ENCODE data around the gene TM7SF2. TPM values are rescaled to one million over a fixed set of nuclear protein-coding genes. Genes with fewer than 3 reads are reported as not detected.

The TM7SF2 gene
- polyA plus RNA-seq, 4 donors: 21.1 to 64.6 (median 40.3) TPM

- no peak for DNase-seq
- 38 to 43% (median 39%) methylated on average over 23 of the region's 23 CpGs for WGBS, 3 donors
- Histone ChIP-seq H3K4me3 (ENCODE audit: low read depth in 1 of 3, low read length in 3 of 3) (peak overlapping the region; percentile 67 to 82 (median 68)), H3K9me3 (ENCODE audit: control insufficient read depth in 2 of 2, insufficient read depth in 1 of 2, low read depth in 1 of 2, low read length in 1 of 2) (no peaks in the 10 kb centered on the region), H3K27ac (ENCODE audit: low read depth in 1 of 3, low read length in 2 of 3) (peak overlapping the region; percentile 58 to 97 (median 92)), H3K4me1 (ENCODE audit: control insufficient read depth in 3 of 3, insufficient read depth in 2 of 3, low read depth in 1 of 3, low read length in 2 of 3) (peaks cover 0 to 22% (median 2%) of the 10 kb centered on the region in 3 donors), H3K27me3 (ENCODE audit: control insufficient read depth in 3 of 3, insufficient read depth in 3 of 3, low read length in 3 of 3) (no peaks in the 10 kb centered on the region), H3K36me3 (ENCODE audit: control insufficient read depth in 3 of 3, insufficient read depth in 2 of 3, low read depth in 1 of 3, low read length in 3 of 3) (peaks cover 7 to 54% (median 11%) of the 10 kb centered on the region in 3 donors)
- no peak for FAIRE-seq
These were observed 26.9 kb upstream of the TM7SF2 start for GRCh38 chr11:65084598-65085375.

DNA sequence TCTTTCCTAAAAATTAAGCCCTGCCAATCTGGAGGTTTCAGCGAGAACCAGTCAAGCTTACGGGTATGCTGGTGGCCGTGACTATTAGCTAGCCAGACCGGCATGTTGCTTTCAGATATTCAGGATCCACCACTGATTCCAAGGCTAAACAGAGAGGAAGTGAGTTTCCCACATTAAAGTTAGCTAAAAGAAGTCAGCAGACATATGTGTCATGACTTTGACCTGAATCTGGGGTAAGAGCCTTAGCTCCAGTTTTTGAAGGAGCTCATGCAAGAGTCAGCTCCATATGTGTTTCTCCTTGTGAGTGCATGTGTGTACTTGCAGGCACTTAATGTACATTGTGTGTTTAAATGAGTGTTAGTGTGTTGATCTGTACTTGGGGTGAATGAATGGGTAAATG, 26.2 kb upstream of the TM7SF2 start:
- DNase-seq (no peak), FAIRE-seq (no peak)
- Histone ChIP-seq H3K27me3 (ENCODE audit: control insufficient read depth in 3 of 3, insufficient read depth in 3 of 3, low read length in 3 of 3) (no peaks in the 10 kb centered on the region), H3K36me3 (ENCODE audit: control insufficient read depth in 3 of 3, insufficient read depth in 2 of 3, low read depth in 1 of 3, low read length in 3 of 3) (peaks cover 7 to 52% (median 11%) of the 10 kb centered on the region in 3 donors), H3K4me1 (ENCODE audit: control insufficient read depth in 3 of 3, insufficient read depth in 2 of 3, low read depth in 1 of 3, low read length in 2 of 3) (peaks cover 0 to 22% (median 2%) of the 10 kb centered on the region in 3 donors), H3K4me3 (ENCODE audit: low read depth in 1 of 3, low read length in 3 of 3) (no peak overlapping the region), H3K27ac (ENCODE audit: low read depth in 1 of 3, low read length in 2 of 3) (no peak overlapping the region), H3K9me3 (ENCODE audit: control insufficient read depth in 2 of 2, insufficient read depth in 1 of 2, low read depth in 1 of 2, low read length in 1 of 2) (no peaks in the 10 kb centered on the region)
- WGBS, 3 donors: 90 to 94% (median 93%) methylated on average over 4 of the region's 4 CpGs

DNA sequence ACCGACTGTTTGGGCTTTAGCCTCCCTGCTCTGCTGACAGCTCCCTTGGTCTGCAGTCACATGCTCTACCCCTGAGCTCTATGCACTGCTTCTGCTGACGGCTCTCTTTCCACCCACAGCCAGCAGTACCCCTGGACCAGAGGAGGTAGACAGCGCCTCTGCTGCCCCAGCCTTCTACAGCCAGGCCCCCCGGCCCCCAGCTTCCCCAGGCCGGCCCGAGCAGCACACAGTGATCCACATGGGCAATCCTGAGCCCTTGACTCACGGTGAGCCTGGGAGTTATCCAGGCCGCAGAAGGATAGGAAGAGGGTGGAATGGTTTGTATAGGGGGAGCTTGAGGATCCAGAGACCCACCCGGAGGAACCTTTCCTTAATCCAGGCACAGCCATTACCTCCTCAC, 24.9 kb upstream of the TM7SF2 start:
- no peaks in the 10 kb centered on the region for H3K27me3 ChIP-seq (ENCODE audit: control insufficient read depth in 3 of 3, insufficient read depth in 3 of 3, low read length in 3 of 3)
- WGBS, 3 donors: 93 to 97% (median 95%) methylated on average over 9 of the region's 9 CpGs
- no peak overlapping the region for H3K27ac ChIP-seq (ENCODE audit: low read depth in 1 of 3, low read length in 2 of 3)
- H3K36me3 ChIP-seq (ENCODE audit: control insufficient read depth in 3 of 3, insufficient read depth in 2 of 3, low read depth in 1 of 3, low read length in 3 of 3): peaks cover 7 to 51% (median 11%) of the 10 kb centered on the region in 3 donors
- peaks cover 0 to 22% (median 2%) of the 10 kb centered on the region in 3 donors for H3K4me1 ChIP-seq (ENCODE audit: control insufficient read depth in 3 of 3, insufficient read depth in 2 of 3, low read depth in 1 of 3, low read length in 2 of 3)
- no peak overlapping the region for H3K4me3 ChIP-seq (ENCODE audit: low read depth in 1 of 3, low read length in 3 of 3)
- no peak for FAIRE-seq
- no peak for DNase-seq
- no peaks in the 10 kb centered on the region for H3K9me3 ChIP-seq (ENCODE audit: control insufficient read depth in 2 of 2, insufficient read depth in 1 of 2, low read depth in 1 of 2, low read length in 1 of 2)

DNA sequence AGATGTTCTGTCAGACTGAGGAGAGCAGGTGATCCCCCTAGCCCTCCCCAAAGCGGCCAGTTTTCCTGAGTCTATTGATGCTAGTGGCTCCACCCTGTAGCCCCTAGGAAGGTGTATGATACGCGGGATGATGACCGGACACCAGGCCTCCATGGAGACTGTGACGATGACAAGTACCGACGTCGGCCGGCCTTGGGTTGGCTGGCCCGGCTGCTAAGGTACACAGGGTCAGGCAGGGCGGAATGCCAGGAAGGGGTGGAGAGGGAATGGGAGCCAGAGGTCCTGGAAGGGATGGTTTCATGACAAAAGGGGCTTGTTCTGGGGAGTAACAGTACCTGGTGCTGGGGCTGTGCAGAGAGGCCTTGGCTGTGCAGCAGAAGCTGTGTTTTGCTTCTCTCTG, 24.5 kb upstream of the TM7SF2 start:
- Histone ChIP-seq H3K9me3 (ENCODE audit: control insufficient read depth in 2 of 2, insufficient read depth in 1 of 2, low read depth in 1 of 2, low read length in 1 of 2) (no peaks in the 10 kb centered on the region), H3K4me1 (ENCODE audit: control insufficient read depth in 3 of 3, insufficient read depth in 2 of 3, low read depth in 1 of 3, low read length in 2 of 3) (peaks cover 0 to 22% (median 2%) of the 10 kb centered on the region in 3 donors), H3K36me3 (ENCODE audit: control insufficient read depth in 3 of 3, insufficient read depth in 2 of 3, low read depth in 1 of 3, low read length in 3 of 3) (peaks cover 7 to 50% (median 11%) of the 10 kb centered on the region in 3 donors), H3K27me3 (ENCODE audit: control insufficient read depth in 3 of 3, insufficient read depth in 3 of 3, low read length in 3 of 3) (no peaks in the 10 kb centered on the region), H3K27ac (ENCODE audit: low read depth in 1 of 3, low read length in 2 of 3) (no peak overlapping the region), H3K4me3 (ENCODE audit: low read depth in 1 of 3, low read length in 3 of 3) (no peak overlapping the region)
- DNase-seq (no peak), FAIRE-seq (no peak)
- WGBS, 3 donors: 94 to 96% (median 95%) methylated on average over 11 of the region's 11 CpGs

DNA sequence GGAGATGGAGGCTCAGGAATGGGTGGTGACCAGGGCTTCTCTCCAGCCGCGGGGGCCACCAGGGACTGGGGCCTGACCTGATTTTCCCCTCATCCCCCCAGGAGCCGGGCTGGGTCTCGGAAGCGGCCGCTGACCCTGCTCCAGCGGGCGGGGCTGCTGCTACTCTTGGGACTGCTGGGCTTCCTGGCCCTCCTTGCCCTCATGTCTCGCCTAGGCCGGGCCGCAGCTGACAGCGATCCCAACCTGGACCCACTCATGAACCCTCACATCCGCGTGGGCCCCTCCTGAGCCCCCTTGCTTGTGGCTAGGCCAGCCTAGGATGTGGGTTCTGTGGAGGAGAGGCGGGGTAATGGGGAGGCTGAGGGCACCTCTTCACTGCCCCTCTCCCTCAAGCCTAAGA, 23.8 kb upstream of the TM7SF2 start:
- no peaks in the 10 kb centered on the region for H3K27me3 ChIP-seq (ENCODE audit: control insufficient read depth in 3 of 3, insufficient read depth in 3 of 3, low read length in 3 of 3)
- H3K36me3 ChIP-seq (ENCODE audit: control insufficient read depth in 3 of 3, insufficient read depth in 2 of 3, low read depth in 1 of 3, low read length in 3 of 3): peaks cover 7 to 50% (median 11%) of the 10 kb centered on the region in 3 donors
- H3K9me3 ChIP-seq (ENCODE audit: control insufficient read depth in 2 of 2, insufficient read depth in 1 of 2, low read depth in 1 of 2, low read length in 1 of 2): no peaks in the 10 kb centered on the region
- no peak overlapping the region for H3K27ac ChIP-seq (ENCODE audit: low read depth in 1 of 3, low read length in 2 of 3)
- no peak overlapping the region for H3K4me3 ChIP-seq (ENCODE audit: low read depth in 1 of 3, low read length in 3 of 3)
- peaks cover 0 to 19% (median 2%) of the 10 kb centered on the region in 3 donors for H3K4me1 ChIP-seq (ENCODE audit: control insufficient read depth in 3 of 3, insufficient read depth in 2 of 3, low read depth in 1 of 3, low read length in 2 of 3)
- DNase-seq: no peak
- 94 to 95% (median 95%) methylated on average over 15 of the region's 15 CpGs for WGBS, 3 donors
- no peak for FAIRE-seq

DNA sequence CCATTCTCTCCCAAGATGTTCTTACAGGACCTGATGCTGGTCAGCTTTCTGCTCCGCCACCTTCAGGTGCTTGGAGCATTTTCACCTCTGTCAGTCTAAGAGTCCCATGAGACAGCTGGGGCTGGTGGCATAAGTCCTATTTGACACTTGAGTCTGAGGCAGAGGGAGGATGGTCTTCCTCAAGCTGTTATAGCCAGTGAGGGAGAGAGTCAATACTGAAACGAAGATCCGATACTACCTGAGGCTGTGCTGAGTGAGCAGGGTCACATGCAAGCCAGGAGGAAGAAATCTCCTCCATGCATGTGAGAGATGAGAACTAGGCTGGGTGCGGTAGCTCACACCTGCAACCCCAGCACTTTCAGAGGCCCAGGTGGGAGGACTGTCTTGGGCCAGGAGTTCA, 22.1 kb upstream of the TM7SF2 start:
- Histone ChIP-seq H3K36me3 (ENCODE audit: control insufficient read depth in 3 of 3, insufficient read depth in 2 of 3, low read depth in 1 of 3, low read length in 3 of 3) (peaks cover 7 to 50% (median 11%) of the 10 kb centered on the region in 3 donors), H3K9me3 (ENCODE audit: control insufficient read depth in 2 of 2, insufficient read depth in 1 of 2, low read depth in 1 of 2, low read length in 1 of 2) (no peaks in the 10 kb centered on the region), H3K4me3 (ENCODE audit: low read depth in 1 of 3, low read length in 3 of 3) (no peak overlapping the region), H3K4me1 (ENCODE audit: control insufficient read depth in 3 of 3, insufficient read depth in 2 of 3, low read depth in 1 of 3, low read length in 2 of 3) (peaks cover 0 to 11% (median 2%) of the 10 kb centered on the region in 3 donors), H3K27me3 (ENCODE audit: control insufficient read depth in 3 of 3, insufficient read depth in 3 of 3, low read length in 3 of 3) (no peaks in the 10 kb centered on the region), H3K27ac (ENCODE audit: low read depth in 1 of 3, low read length in 2 of 3) (no peak overlapping the region)
- DNase-seq: no peak
- 87 to 92% (median 91%) methylated on average over 4 of the region's 4 CpGs for WGBS, 3 donors
- FAIRE-seq: no peak

DNA sequence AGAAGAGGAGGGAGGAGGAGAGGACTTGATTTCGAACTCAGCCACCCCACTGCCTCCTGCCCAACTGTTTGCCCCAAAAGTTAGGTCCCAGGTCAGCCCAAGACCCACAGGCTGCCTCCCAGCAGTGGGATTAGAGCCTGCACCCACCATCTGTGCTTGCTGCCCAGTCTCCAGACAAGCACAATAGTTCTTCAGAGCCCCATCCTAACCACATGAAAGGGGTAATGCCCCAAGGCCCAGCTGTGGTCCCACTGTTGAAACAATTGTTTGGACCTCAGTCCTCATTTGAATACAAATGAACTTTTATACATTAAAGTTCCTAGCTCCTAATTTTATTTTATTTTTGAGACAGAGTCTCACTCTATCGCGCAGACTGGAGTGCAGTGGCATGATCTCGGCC, 21.0 kb upstream of the TM7SF2 start:
- H3K27me3 ChIP-seq (ENCODE audit: control insufficient read depth in 3 of 3, insufficient read depth in 3 of 3, low read length in 3 of 3): no peaks in the 10 kb centered on the region
- H3K4me1 ChIP-seq (ENCODE audit: control insufficient read depth in 3 of 3, insufficient read depth in 2 of 3, low read depth in 1 of 3, low read length in 2 of 3): peaks cover 0 to 6% (median 0%) of the 10 kb centered on the region in 3 donors
- H3K27ac ChIP-seq (ENCODE audit: low read depth in 1 of 3, low read length in 2 of 3): no peak overlapping the region
- FAIRE-seq (no peak), DNase-seq (no peak)
- 94 to 99% (median 95%) methylated on average over 4 of the region's 4 CpGs for WGBS, 3 donors
- peaks cover 7 to 43% (median 11%) of the 10 kb centered on the region in 3 donors for H3K36me3 ChIP-seq (ENCODE audit: control insufficient read depth in 3 of 3, insufficient read depth in 2 of 3, low read depth in 1 of 3, low read length in 3 of 3)
- H3K4me3 ChIP-seq (ENCODE audit: low read depth in 1 of 3, low read length in 3 of 3): no peak overlapping the region
- no peaks in the 10 kb centered on the region for H3K9me3 ChIP-seq (ENCODE audit: control insufficient read depth in 2 of 2, insufficient read depth in 1 of 2, low read depth in 1 of 2, low read length in 1 of 2)

DNA sequence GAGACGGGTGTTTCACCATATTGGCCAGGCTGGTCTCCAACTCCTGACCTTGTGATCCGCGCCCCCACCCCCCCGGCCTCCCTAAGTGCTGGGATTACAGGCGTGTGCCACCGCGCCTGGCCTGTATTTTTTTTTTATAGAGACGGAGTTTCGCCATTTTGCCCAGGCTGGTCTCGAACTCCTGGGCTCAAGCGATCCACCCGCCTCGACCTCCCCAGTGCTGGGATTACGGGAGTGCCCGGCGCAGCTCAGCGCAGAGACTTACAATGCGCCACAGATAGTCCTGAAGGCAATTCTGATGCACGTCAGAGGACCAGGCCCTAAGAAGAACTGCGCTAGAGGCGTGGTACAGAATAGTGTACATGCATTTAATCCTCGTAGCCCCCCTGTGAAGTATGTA, 16.2 kb upstream of the TM7SF2 start:
- no peak for DNase-seq

More for the DNA sequence above, 16.2 kb upstream of the TM7SF2 start:
- Histone ChIP-seq H3K4me1 (ENCODE audit: control insufficient read depth in 3 of 3, insufficient read depth in 2 of 3, low read depth in 1 of 3, low read length in 2 of 3) (peaks cover 0 to 15% (median 3%) of the 10 kb centered on the region in 3 donors), H3K4me3 (ENCODE audit: low read depth in 1 of 3, low read length in 3 of 3) (peak overlapping the region in 1 of 3 donors; percentile 70), H3K27me3 (ENCODE audit: control insufficient read depth in 3 of 3, insufficient read depth in 3 of 3, low read length in 3 of 3) (no peaks in the 10 kb centered on the region), H3K27ac (ENCODE audit: low read depth in 1 of 3, low read length in 2 of 3) (peak overlapping the region in 2 of 3 donors; percentile 85 to 97), H3K9me3 (ENCODE audit: control insufficient read depth in 2 of 2, insufficient read depth in 1 of 2, low read depth in 1 of 2, low read length in 1 of 2) (no peaks in the 10 kb centered on the region), H3K36me3 (ENCODE audit: control insufficient read depth in 3 of 3, insufficient read depth in 2 of 3, low read depth in 1 of 3, low read length in 3 of 3) (peaks cover 0 to 24% (median 0%) of the 10 kb centered on the region in 3 donors)
- no peak for FAIRE-seq
- WGBS, 3 donors: 76 to 81% (median 79%) methylated on average over 22 of the region's 22 CpGs

Data from small intestine (tissue), 7 donors.